Globus pallidus (tissue), 1 donor: ENCODE results near the gene RAB5B.

Source experiments
- DNase-seq: peaks from one replicate; pipeline ENCODE4 v3.0.0-alpha.2; 2015; ENCODE audit warnings: low spot score

The RAB5B gene, protein sequence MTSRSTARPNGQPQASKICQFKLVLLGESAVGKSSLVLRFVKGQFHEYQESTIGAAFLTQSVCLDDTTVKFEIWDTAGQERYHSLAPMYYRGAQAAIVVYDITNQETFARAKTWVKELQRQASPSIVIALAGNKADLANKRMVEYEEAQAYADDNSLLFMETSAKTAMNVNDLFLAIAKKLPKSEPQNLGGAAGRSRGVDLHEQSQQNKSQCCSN

DNA sequence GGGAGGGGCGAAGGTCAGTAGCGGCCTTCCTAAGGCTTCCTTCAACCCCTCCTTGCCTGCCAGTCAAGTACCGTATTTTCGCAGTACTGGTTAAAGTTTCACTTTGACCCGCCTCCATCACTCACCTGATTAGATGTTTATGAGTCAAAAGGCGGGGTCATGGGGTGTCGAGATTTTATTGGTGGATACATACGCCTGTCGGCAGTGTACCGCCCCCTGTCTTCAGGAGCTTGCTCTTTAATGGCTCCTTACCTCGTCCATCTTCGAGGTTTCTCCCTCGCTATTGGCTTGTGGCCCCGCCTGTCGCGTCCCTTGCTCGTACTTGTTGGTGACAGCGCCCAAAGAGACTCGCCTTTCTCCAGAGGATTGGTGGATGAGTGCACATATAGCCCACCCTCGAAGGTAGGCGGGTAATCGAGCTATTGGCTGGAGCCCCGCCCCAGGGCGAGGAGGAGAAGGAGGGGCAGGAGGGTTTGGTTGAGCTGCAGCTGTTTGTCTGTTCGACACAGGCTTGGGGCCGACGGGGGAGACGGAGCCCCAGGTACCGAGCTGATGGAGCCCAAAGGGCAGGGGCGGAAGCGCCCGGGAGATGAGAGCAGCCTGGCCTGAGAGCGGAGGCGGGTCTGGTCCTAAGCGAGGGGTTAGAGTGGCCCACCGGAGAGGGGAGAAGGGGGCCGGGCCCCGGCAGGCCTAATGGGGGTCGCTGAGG is at the start of gene RAB5B:
RAB5B (plus strand) TSS at position 480 of the 709 bp plus-strand sequence. CDS start 12,883 bp downstream, outside the sequence.
- DNase-seq = peak; percentile 100

DNA sequence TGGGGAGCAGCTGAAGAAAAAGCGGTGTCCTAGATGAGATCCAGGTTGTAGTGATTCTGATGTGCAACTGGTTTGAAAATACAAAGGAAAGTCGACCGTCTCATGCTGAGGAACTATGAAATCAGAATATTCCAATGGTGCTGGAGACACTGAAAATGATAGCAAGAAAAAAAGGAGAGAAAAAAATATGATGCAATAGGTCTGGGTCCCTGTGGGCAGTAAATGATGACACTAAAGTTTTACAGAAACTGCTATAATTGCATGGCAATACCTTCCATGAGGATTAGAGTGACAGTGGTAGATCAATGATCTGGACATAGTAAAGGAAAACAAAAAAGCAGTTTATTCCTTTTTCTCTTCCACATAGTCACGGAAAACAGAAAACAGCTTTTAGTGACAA is 48.5 kb upstream of the RAB5B start:
- DNase-seq = no peak

DNA sequence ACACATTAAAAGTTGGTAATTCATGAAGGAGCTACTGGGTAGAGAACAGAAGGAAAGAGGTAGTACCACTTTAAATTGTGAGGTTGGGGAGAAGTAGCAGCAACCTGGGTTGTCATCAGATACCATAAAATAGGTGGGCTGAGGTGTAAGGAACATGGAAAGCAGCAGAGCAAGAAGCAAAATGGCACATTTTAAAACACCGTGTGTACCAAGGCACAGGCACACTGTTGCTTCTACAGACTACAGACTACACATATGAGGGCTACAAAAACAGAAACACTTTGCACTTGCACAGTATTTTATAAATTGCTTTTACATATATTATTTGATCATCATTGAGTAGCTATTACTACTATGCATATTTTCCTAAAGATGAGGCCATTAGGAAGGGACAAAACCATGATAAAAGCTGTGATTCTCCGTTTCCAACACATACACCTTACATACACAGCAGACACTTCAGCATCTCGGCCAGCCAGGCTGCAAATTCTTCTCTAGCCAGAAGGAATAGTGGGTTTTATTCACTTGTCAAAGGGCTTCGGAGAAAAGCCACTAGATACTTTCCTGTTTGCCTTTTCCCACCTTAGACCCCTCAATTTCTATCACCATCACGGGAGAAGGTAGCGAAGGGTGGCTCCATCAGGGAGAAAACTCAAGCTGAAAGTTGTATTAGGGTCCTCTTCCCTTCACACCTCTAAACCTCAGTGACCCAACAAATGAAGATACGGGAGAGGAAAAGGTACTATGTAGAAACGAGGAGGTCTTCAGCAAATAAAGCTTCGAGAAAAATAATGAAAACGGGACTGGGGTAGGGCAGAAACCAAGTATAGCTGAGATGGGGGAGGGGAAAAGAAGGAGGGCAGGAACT is 47.8 kb upstream of the RAB5B start:
- no peak for DNase-seq

DNA sequence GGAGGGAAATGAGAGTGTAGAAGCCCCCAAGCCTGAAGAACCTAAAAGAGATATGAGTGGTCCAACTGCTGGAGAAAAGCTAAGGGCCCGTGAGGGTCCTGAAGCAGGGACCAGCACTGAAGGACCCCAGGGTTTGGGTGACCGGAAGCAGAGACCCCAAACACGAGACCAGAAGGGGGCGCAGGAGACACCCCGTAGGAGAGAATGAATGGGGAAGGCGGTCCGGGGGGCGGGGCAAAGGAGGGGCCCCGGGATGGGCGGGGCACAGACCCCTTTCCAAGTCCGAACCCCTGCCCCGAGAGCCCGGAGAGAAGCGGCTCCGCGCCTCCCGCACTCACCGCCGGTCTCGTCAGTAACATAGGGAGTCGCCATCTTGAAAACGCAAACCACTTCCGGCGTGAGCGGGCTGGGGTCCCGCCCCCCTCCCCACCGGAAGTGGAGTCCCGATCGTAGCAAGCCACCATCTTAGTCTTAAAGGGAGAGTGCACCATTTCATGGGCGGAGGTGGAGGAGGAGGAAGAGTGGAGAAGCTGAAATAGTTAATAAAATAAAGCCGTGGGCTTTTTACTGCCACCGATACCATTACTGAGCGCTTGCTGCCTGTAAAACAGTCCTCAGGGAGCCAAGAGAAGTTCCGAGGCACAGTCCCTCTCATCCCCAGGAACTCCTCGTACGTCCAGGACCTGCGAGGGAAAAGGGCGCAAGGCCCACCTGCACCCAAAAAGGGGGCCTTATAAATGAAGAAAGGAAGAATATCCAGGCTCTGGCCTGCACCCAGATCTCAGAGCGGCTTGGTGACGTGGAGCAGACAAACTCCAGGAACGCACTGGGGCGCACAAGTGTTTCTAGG is 46.9 kb upstream of the RAB5B start:
- DNase-seq = peak; percentile 90

DNA sequence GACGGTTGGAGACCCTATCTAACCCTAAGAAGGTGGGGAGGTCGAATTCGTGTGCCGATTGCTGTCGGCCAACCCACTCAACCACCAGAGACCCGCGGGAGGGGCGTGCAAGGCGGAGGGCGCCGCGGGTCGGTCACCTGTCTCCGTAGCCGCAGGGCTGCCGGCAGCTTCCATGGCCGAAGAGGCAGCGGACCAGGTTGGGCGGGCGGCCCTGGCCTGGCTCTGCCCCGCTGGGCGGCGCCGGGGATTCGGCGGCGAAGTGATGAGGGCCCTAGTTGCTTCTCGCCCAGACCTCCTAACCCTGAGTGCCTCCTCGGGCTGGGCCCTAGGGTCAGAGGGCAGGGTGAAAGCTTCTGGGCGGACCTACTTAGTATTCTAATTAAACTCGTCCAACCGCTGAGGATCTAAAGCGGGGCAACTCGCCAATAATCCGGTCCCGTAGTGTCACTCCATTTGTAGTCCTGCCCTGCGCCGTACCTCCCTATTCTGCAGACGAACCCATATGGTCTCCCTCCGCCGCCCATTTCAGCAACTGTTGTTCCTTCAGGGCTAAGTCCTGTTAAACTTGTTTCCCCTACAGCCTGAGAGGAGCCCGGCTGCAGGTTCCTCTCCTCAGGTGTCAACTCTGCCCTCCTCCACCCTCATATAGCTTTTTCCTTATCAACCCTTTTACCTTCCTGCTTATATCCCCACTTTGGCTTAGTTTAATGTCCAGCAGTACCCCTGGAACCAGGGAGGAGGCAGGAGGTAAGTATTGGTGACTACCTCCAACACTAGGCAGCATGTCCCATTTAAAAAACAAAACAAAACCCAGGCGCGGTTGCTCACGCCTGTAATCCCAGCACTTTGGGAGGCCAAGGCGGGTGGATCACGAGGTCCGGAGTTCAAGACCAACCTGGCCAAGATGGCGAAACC is 46.0 kb upstream of the RAB5B start, which contains the start of gene PYM1:
PYM1 (minus strand) TSS at position 307 of the 915 bp plus-strand sequence; CDS start at position 174, 133 bp downstream.
- DNase-seq = peak; percentile 62

DNA sequence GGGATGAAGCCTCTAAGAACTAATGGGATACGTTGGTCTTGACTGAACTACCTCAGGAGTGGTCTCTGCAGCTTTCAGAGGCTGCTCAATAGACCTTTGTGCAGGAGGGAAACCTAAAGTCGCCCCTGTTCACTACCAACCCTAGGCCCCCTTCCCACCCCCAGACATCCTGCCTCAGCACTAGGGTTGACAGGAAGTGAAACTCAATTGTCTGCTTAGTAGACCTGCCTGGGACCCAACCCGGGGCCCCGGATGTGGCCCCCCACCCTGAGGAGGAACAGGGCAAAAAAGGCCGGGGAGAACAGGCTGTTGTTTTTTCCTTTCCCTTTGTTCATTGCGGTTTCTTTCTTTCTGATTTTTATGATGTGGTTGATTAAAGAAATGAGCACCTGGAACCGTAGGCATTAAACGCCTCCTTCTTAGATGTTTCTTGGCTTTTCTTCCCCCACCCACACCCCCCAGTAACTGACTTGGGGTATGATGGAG is 44.5 kb upstream of the RAB5B start:
- no peak for DNase-seq

DNA sequence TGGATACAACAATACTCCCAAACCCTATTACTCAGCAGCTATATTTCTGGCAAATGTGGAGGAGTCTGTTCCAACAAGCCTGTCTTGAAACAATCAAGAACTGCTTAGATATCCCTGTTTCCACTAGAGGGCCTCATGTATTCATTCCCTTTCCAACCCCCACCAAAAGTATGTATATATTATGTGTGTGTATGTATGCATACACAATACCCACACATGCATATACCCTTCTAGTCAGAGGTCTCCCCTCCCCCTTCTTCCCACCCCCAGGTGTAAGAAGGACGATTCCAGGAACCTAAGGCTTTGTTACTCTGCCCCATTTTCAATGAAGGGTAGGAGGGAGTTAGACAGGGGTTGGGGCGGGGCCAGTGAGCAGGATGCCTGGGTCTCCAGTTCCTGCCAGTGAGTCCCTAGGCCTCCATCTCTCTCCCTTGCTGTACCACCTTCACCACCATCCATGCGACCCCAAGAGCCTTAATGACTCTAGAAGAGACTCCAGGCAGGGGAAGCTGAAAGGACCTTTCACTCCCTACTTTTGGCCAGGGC is 43.0 kb upstream of the RAB5B start, which contains the start of gene DGKA:
DGKA (plus strand) TSS at position 392 of the 546 bp plus-strand sequence. CDS start 5,342 bp downstream, outside the sequence.
- DNase-seq = no peak

DNA sequence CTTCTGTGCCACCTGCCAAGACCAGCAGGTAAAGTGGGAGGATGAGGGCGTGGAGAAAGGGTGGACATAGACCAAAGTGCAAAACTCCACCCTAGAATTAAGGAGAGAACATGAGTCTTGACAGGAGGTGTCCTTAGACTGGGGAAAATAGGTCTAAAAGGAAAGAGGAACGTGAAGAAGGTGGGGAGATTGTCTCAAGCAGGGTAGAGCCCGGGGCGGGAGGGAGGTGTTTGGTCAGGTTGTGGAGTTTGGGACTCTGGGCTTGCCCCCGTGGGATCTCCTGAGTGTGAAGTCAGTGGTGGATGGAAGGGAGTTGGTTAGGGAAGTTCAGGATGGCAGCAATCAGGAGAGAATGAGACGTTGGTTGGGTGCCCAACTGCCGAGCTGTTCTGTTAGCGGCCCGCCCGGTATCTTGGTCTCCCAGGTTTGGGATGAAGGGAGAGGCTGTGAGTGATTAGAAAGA is 42.5 kb upstream of the RAB5B start:
- no peak for DNase-seq

DNA sequence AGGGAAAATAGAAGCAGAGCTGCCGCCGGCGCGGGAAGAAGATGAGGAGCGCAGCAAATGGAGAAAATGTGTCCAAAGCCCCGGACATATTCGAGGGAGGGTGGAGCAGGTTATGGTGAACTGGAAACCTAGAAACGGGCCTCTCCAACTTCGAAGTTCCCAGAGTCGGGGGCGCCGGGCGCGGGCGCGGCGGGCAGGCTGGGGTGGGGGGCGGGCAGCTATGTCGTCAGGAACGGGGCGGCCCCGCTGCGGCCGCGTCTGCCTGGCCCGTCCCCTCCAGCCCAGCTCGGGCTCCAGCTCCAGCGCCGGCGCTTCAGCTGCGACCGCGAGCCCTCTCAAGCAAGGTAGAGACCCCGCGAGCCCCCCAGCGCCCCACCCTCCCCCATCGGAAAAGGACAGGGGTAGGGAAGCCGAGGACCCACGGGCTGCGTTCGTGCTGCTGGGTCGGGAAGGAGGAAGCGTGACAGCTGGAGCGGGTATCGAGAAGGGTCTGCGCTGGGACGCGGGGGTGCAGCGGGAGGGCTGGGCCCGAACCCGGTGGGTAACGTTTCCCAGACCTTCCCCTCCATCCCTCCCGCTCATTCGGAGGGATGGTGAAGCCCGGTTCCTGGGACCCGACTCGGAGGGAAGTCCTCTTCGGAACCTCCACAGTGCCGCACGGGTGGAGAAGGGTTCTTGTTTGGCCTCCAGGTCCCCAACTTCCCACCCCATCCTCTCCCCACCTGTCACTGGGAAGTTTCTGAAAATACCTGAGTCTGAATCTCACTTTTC is 41.9 kb upstream of the RAB5B start:
- DNase-seq = no peak

DNA sequence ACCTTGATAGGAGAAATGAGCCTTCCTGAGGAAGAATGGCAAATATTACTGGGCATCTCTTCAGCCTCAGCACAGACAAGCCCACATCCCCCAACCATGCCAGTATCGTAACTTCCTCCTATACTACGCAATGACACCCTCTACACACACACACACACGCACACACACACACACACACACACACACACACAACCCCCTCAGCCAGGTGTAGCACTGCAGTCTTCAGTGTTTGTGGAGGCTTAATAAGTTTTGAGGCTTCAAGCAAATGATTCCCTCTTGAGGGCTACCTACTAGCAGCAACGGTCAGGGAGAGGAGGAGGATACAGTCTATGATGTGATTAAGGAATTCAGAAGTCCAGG is 41.3 kb upstream of the RAB5B start:
- no peak for DNase-seq

DNA sequence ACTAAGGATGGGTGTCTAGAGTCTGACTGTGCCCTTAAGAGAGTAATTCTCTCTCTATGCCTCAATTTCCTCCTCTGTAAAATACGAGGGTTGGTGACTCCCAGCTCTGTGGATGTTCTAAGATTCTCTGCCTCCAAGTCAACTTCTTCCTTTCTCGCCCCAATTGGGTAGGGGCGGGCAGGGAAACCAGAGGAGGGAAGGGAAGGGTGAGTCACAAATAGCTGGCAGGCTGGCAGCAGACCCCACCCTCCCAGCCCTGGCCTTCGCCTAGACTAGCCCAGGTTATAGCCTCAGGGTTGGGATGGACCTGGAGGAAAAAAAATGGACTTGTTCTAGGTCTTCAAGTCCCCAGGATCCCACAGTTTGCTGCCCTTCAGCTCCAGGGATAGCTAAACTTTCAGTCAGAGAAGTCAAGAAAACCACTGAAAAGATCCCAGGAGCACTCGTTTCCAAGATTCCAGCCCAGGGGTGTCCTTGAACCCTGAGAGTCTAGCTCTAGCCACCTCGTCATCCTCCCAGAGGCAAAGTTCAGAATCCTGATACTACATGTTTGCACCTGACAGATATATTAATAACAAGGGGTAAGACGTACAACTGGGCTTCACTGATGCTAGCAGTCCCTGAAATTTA is 40.6 kb upstream of the RAB5B start:
- DNase-seq = no peak

DNA sequence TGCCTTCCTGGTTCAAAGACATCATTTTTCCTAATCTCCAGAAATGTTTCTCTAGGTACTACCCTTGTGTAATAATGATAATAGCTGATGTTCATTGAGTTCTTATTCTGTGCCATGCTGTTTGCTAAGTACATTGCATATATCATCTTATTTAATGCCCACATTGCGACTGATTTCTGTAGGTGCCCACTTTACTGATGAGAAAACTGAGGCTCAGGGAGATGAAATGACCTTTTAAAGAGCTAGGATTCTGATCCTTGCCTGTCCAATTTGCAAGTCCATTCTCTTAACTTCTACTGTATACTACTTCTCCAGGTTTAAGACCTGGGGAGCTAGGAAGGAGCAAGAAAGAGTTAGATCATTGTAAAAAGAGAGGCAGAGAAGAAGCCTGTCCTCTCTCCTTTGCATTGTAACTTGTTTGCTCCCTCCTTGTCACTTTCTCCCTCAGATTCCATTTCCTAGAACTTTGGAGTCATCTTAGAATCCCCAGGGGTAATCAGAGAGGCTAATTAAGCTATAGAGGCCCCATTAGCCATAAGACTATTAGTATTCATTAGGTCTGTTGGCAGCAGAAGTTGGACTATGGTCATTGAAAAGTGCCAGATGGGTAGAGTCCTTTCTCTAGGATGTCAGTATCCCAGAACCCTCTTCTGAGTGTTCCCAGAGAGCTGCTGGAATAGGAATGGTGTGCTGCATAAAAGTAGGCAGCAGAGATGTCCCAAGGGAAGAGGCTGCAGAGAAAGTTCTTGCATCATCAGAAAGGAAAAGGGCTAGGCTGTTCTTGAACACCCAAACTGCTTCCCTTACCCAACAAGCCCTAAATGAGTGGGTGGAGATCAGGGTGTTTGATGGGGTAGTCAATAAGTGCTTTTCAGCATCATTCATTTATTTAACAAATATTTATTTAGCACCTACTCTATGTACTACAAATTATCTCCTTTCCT is 39.8 kb upstream of the RAB5B start:
- no peak for DNase-seq

DNA sequence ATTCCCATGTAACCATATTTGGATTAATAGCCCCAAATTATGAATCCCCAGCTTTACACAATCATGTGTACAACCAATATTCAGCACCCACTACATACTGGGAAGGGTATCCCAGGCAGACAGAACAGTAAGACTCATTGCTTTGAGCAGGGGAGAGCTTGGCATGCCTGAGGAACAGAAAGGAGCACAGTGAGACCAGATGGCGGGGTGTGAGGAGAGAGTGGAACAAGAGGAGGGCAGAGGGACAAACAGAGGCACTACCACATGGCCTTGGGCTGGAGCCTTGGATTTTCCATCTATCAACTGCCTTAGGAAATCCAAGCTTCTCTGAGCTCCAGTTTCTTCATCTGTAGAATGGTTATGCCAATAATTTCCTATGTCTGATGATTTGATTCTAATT is 39.1 kb upstream of the RAB5B start:
- DNase-seq = no peak

DNA sequence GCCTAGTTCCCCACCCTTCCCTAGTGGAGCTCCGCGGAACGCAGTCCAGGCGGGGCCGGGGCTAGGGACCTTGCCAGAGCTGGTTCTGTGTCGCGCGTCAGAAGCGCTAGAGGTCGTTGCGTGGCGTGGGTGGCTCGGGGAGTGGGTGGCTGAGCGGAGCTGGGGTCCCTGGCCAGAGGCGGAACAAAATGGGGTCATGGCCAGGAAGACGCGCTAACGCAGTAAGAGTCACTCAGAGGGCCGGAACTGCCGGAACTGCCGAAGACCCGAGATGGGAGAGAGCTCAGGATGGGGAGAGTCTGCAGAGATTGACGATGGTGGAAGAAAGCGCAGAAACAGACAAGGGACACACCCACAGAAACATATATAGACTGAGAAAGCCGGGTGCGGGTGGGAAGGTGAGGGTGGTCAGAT is 38.1 kb upstream of the RAB5B start:
- no peak for DNase-seq

DNA sequence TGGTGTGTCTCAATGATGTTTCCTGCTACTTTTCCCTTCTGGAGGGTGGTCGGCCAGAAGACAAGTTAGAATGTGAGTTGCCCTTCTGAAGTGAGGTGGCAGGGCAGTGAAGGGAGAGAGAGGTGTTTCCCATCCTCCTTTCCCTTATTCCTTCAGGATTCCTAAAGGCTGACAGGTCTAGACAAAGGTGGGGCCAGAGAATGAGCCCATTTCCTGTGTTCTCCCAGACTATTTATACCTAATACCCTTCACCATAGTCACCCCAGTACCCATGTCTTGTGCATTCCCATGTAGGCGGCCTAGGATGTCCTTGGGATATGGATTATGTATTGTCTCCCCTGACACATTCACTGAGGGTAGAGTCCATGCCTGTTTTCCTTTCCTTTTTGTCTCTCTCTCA is 35.9 kb upstream of the RAB5B start:
- no peak for DNase-seq

DNA sequence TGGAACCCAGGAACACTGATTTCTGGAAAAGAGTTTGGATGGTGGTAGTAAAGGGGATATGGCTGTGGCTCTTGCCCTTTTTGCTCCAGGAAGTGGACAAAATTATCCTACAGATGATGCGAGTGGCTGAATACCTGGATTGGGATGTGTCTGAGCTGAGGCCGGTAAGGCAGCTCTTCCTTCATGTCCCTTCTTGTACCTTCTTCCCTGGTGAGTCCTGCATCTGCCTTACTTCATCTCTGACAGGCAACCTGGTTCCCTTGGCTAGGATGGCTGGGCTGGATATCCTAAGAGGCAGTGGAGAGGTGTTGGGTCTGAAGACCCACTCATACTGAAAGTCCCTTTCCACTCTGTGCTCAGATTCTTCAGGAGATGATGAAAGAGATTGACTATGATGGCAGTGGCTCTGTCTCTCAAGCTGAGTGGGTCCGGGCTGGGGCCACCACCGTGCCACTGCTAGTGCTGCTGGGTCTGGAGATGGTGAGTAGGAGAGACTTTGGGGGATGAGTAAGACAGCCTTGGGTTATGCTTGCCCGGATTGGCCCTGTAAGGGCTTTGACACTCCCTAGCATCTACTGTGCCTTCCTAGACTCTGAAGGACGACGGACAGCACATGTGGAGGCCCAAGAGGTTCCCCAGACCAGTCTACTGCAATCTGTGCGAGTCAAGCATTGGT is 34.9 kb upstream of the RAB5B start:
- DNase-seq = no peak
